Measurements from ENCODE around the gene POC1A. TPM values are rescaled to one million over a fixed set of nuclear protein-coding genes. Genes with fewer than 3 reads are reported as not detected.

Gene POC1A
- polyA plus RNA-seq, 1 donor from 2014 or later = 1.3 TPM

- TF ChIP-seq REST (IDR thresholded peaks at IDR 0.05; ENCODE audit: borderline replicate concordance) = no peak
- no peak for TF ChIP-seq TAF1 (IDR thresholded peaks at IDR 0.05; ENCODE audit: low read depth)
- TF ChIP-seq CTCF (IDR thresholded peaks at IDR 0.05; ENCODE audit: poor library complexity, severe bottlenecking) = no peak
- Histone ChIP-seq H3K27ac (ENCODE audit: low read length) (no peak overlapping the region), H3K4me3 (ENCODE audit: low read length) (no peak overlapping the region), H3K79me2 (replicated peaks; ENCODE audit: insufficient read depth, low read length) (no peaks in the 10 kb centered on the region), H3K9me2 (ENCODE audit: insufficient read depth, low read length) (no peaks in the 10 kb centered on the region), H2AFZ (ENCODE audit: low read depth, low read length) (no peak overlapping the region), H3K9me3 (ENCODE audit: low read length) (no peaks in the 10 kb centered on the region), H3K36me3 (ENCODE audit: insufficient read depth, low read length) (no peaks in the 10 kb centered on the region), H3K4me2 (ENCODE audit: low read length) (no peak overlapping the region), H3K9ac (ENCODE audit: low read length) (no peak overlapping the region), H4K20me1 (ENCODE audit: insufficient read depth) (no peaks in the 10 kb centered on the region), H3F3A (ENCODE audit: insufficient read depth, low read length, poor library complexity, severe bottlenecking) (no peaks in the 10 kb centered on the region), H3K27me3 (ENCODE audit: insufficient read depth, low read depth, low read length) (no peaks in the 10 kb centered on the region)
These were observed 74.3 kb downstream of the POC1A start for GRCh38 chr3:52079958-52080357.

- H4K20me1 ChIP-seq (ENCODE audit: insufficient read depth) = no peaks in the 10 kb centered on the region
- H3K79me2 ChIP-seq (replicated peaks; ENCODE audit: insufficient read depth, low read length) = no peaks in the 10 kb centered on the region
- no peak overlapping the region for H3K4me3 ChIP-seq (ENCODE audit: low read length)
- no peaks in the 10 kb centered on the region for H3K27me3 ChIP-seq (ENCODE audit: insufficient read depth, low read depth, low read length)
- H2AFZ ChIP-seq (ENCODE audit: low read depth, low read length) = no peak overlapping the region
- TF ChIP-seq EP300 (conservative IDR thresholded peaks at IDR 0.05; ENCODE audit: poor library complexity, severe bottlenecking) = no peak
- no peak for TF ChIP-seq MXI1 (conservative IDR thresholded peaks at IDR 0.05; ENCODE audit: poor library complexity, severe bottlenecking)
- no peak for TF ChIP-seq POLR2AphosphoS5 (IDR thresholded peaks at IDR 0.05)
- H3K9me2 ChIP-seq (ENCODE audit: insufficient read depth, low read length) = no peaks in the 10 kb centered on the region
- no peaks in the 10 kb centered on the region for H3K9me3 ChIP-seq (ENCODE audit: low read length)
- H3F3A ChIP-seq (ENCODE audit: insufficient read depth, low read length, poor library complexity, severe bottlenecking) = no peaks in the 10 kb centered on the region
- no peak overlapping the region for H3K4me2 ChIP-seq (ENCODE audit: low read length)
- no peak overlapping the region for H3K9ac ChIP-seq (ENCODE audit: low read length)
- H3K36me3 ChIP-seq (ENCODE audit: insufficient read depth, low read length) = no peaks in the 10 kb centered on the region
- no peak overlapping the region for H3K27ac ChIP-seq (ENCODE audit: low read length)
These were observed 75.3 kb downstream of the POC1A start for GRCh38 chr3:52078781-52079560.

- H3K9ac ChIP-seq (ENCODE audit: low read length) = no peak overlapping the region
These were observed 76.3 kb downstream of the POC1A start for GRCh38 chr3:52077925-52078324.

More at GRCh38 chr3:52077925-52078324, 76.3 kb downstream of the POC1A start:
- no peaks in the 10 kb centered on the region for H3K27me3 ChIP-seq (ENCODE audit: insufficient read depth, low read depth, low read length)
- no peak overlapping the region for H3K4me2 ChIP-seq (ENCODE audit: low read length)
- H3K79me2 ChIP-seq (replicated peaks; ENCODE audit: insufficient read depth, low read length) = no peaks in the 10 kb centered on the region
- no peak overlapping the region for H3K27ac ChIP-seq (ENCODE audit: low read length)
- H3K36me3 ChIP-seq (ENCODE audit: insufficient read depth, low read length) = no peaks in the 10 kb centered on the region
- no peaks in the 10 kb centered on the region for H3K9me2 ChIP-seq (ENCODE audit: insufficient read depth, low read length)
- TF ChIP-seq SMC3 (conservative IDR thresholded peaks at IDR 0.05; ENCODE audit: poor library complexity) (no peak), CTCF (IDR thresholded peaks at IDR 0.05; ENCODE audit: poor library complexity, severe bottlenecking) (no peak), TAF1 (IDR thresholded peaks at IDR 0.05; ENCODE audit: low read depth) (no peak), RAD21 (conservative IDR thresholded peaks at IDR 0.05) (no peak), EP300 (conservative IDR thresholded peaks at IDR 0.05; ENCODE audit: poor library complexity, severe bottlenecking) (no peak), EZH2 (IDR thresholded peaks at IDR 0.05; ENCODE audit: borderline replicate concordance, insufficient read depth, low read length, poor library complexity, severe bottlenecking) (no peak), MXI1 (conservative IDR thresholded peaks at IDR 0.05; ENCODE audit: poor library complexity, severe bottlenecking) (no peak), POLR2AphosphoS5 (IDR thresholded peaks at IDR 0.05) (no peak), REST (IDR thresholded peaks at IDR 0.05; ENCODE audit: borderline replicate concordance) (no peak)
- no peaks in the 10 kb centered on the region for H4K20me1 ChIP-seq (ENCODE audit: insufficient read depth)
- H3K9me3 ChIP-seq (ENCODE audit: low read length) = no peaks in the 10 kb centered on the region
- no peak overlapping the region for H2AFZ ChIP-seq (ENCODE audit: low read depth, low read length)
- no peaks in the 10 kb centered on the region for H3F3A ChIP-seq (ENCODE audit: insufficient read depth, low read length, poor library complexity, severe bottlenecking)
- no peak overlapping the region for H3K4me3 ChIP-seq (ENCODE audit: low read length)

All from neural cell (in vitro differentiated cells).